Measurements from ENCODE around the gene ZSCAN5C.
"Not testable (repeated sequence)": the region's sequence is repeated elsewhere in the genome, so short reads cannot be mapped to it uniquely, and the experiment has no call there.

The ZSCAN5C gene, protein sequence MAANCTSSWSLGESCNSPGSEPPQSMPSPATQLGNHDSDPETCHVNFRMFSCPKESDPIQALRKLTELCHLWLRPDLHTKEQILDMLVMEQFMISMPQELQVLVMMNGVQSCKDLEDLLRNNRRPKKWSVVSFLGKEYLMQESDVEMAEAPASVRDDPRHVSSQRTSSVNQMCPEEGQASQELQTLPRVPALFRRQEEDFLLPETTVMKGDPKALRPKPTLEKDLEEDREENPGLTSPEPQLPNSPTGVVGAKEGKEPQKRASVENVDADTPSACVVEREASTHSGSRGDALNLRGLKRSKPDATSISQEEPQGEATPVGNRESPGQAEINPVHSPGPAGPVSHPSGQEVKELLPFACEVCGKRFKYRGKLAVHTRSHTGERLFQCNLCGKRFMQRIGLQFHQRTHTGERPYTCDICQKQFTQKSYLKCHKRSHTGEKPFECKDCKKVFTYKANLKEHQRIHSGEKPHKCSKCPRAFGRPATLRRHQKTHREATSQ

DNA sequence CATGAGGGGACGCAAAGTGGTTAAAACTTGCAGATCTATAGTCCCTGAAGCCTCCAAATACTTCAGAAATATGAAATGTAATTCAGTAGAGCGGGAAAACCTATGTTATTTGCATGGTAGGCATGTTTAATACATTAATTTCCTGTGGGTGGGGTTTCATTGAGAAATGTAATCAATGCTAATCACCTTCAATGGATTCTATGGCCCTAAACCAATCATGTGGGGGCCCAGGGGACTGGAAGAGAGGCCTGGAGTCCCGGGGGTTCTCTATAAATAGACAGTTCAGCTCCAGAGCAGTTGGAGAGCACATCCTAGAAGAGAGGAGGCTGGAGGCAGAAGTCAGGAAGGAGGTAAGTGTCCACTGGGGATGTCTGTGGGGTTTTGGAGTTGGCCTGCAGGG lies at the start of gene ZSCAN5C:
TSS of gene ZSCAN5C (plus strand) at position 301 of the 400 bp plus-strand sequence. CDS start 3,641 bp downstream, outside the sequence.
- no peak for DNase-seq

DNA sequence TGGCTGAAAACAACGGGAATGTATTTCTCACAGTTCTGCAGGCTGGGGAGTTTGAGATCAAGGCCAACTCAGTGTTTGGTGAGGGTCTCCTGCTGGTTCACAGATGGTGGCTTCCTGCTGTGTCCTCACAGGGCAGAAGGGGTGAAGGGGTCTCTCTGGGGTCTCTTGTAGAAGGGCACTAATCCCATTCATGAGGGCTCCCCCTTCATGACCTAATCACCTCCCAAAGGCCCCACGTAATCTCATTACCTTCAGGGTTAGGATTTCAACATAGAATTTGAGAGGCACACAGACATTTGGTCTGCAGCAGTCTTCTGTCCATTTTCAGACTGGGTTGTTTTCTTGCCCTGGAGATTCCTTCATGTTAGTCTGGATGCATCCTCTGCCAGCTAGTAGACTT lies 49.4 kb upstream of the ZSCAN5C start:
- no peak for DNase-seq

DNA sequence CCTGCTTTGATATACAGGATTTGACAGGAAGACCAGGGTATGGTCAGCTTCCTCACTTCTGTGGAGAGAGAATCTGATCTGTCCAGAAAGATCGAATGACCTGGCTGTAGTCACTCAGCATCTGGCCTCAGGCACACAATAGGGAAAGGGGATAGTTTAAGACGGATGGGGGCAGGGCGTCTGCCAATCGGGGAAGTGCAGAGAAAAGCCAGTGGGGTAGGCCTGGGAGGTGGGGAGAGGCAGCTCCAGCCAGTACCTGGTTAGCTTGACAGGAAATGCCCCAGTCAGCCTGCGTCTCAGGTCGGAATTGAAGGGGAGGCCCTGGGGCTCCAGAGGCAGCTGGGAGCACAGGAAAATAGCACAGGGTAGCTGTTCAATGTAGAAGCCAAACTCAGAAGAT lies 48.6 kb upstream of the ZSCAN5C start:
- DNase-seq, result no peak

DNA sequence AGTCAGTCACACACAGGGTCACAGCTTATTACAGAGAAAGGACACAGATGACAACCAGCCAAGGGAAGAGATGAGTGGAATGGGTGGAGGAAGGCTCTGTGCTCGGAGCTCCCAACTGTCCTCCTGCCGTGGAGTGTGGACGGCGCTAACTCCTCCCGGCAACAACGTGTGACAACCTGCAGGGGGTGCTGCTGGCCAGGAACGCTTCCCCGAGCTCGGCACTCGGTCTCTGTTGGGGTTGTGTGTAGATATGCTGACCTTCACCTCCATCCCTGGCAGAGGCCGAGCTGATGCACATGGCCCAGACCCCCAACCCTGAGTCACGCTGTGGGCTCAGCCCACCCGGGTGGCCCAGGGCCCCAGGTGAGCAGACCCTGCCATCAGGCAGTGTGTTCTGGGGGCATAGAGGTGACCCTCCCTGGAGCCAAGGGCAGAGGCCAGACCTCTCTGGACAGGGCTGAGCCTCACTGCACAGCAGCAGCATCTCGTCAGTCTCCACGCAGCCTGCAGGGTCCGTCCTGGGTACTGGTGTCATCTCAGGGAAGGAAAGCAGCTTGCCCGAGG lies 46.9 kb upstream of the ZSCAN5C start:
- DNase-seq, result no peak

DNA sequence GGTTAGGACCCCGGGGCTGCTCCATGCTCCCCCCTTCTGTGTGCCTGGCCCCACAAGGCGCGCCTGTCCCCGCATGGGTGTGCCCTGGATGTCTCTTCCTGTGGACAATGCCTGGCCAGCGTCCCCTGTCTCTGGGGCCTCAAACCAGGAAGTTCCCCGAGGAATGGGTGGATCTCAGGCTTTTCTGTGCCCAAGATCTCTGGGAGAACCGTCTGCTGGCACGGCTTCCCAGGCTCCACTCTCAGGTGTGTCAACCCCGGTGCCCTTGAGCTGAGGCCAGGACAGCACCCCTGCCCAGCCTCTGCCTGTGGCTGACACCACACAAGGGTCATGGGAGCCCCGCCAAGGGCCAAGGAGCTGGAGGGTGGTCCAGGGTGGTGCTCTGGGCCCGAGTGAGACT lies 45.3 kb upstream of the ZSCAN5C start:
- DNase-seq, result no peak

DNA sequence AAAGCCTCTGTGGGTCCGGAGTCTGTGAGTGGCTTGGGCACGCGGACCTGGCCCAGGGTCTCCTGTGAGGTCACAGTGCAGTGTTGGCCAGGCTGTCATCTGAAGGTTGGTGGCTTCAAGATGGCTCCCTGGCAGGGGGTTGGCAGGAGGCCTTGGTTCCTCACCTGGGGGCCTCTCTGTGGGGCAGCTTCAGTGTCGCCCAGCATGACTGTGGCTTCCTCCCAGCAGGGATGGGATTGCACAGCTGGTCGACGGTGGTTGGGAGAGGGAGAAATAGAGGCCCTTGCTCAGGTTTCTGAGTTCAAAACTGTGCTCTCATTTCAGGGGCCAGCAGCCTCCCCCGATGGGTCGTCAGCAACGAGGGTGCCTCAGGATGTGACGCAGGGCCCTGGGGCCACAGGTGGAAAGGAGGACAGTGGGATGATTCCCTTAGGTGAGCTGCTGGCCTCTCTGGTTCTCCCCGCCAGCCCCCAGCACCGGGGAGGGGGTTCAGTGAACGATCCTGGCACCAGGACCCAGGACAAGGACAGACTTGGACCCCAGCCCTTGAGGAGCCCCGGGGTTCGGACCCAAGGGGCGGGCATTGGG lies 43.8 kb upstream of the ZSCAN5C start:
- DNase-seq, result no peak

DNA sequence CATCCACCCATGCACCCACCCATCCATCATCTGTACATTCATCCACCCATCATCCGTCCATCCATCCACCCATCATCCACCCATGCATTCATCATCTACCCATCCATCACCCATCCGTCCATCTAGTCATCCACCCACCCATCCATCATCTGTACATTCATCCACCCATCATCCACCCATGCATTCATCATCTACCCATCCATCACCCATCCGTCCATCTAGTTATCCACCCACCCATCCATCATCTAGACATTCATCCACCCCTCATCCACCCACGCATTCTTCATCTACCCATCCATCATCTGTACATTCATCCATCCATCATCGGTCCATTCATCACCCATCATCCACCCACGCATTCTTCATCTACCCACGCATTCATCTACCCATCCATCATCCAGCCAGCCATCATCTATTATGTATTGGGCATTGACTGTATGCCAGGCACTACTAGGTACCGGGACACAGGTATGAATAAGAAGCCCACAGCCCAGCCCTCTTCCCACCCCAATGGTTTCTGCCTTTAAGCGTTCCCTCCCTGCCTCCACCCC lies 43.0 kb upstream of the ZSCAN5C start:
- peak; percentile 17 for DNase-seq

DNA sequence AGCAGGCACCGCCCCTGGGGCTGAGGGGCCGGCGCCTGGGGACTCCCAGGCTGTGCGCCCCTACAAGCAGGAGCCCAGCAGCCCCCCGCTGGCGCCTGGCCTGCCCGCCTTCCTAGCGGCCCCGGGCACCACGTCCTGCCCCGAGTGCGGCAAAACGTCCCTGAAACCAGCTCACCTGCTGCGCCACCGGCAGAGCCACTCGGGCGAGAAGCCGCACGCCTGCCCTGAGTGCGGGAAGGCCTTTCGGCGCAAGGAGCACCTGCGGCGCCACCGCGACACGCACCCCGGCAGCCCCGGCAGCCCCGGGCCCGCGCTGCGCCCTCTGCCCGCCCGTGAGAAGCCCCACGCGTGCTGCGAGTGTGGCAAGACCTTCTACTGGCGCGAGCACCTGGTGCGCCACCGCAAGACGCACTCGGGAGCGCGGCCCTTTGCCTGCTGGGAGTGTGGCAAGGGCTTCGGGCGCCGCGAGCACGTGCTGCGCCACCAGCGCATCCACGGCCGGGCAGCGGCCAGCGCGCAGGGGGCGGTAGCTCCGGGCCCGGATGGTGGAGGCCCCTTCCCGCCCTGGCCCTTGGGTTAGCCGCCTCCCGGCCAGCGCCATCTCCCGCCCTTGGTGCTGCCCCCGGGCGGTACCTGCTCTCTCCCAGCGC lies 42.3 kb upstream of the ZSCAN5C start:
- DNase-seq, result no peak

DNA sequence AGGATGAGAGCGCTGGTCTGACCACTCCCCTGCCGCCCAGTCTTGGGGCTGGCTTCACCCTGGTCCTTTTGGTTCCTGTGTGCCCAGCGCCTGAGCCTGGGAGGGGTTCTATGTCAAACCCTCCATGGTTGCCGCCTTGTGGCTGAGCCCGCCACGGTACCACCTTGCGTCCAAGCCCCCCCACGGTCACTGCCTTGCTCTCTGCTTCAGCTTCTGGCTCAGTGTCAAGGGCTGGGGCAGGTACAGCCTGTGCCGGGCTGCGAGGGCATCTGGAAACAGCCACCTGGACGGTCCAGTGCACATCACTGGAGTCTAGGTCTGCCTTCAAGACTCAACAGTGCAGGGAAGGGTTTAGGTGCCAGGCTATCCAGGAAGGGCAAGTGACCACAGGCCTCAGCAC lies 40.5 kb upstream of the ZSCAN5C start:
- DNase-seq, result no peak

DNA sequence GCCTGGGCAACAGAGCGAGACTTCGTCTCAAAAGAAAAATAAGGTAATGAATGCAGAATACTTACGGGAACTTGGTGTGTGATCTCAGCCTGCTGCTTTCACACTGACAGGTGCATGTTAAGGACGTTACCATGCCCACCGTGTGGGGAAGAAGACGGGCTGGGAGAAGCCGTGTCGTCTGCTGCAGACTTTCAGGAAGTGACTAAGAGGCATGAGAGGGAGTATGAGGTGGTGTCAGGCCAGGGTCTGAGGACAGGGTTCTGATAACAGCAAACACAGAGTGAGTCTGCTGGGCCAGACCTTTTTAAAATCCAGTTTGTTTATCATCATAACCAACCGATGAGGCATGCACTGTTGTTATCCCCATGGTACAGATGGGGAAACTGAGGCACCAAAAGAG lies 39.8 kb upstream of the ZSCAN5C start:
- DNase-seq, result no peak

DNA sequence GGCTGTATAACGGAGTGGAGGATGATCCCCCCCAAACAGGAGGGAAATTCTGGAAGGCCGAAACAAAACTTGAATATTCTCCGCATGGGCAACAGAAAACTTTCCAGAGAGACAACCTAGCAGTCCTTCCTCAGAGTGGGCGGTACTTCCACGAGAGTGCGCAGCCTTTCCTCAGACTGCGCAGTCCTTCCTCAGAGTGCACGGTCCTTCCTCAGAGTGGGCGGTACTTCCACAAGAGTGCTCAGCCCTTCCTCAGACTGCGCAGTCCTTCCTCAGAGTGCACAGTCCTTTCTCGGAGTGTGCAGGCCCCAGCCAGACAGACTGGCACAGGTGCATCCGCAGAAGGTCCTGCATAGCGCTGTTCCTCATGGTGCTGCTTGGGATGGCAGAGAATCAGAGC lies 39.0 kb upstream of the ZSCAN5C start:
- DNase-seq, result no peak

DNA sequence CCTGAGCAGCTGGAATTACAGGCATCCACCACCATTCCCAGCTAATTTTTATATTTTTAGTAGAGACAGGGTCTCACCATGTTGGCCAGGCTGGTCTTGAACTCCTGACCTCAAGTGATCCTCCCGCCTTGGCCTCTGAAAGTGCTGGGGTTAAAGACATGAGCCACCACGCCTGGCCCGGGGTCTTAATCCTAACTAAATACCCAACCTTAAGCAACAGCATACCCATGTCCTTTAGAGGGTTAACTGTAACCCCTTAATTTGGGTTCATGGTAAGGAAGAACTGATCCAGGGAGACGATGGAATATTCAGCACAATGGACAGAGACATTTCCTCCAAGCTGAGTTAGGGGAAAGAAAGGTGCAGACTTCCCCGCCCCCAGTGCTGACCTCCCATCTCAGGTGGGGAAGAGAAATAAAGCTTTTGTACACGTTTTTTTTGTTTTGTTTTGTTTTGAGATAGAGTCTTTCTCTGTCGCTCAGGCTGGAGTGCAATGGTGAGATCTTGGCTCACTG lies 35.0 kb upstream of the ZSCAN5C start:
- no peak for DNase-seq

DNA sequence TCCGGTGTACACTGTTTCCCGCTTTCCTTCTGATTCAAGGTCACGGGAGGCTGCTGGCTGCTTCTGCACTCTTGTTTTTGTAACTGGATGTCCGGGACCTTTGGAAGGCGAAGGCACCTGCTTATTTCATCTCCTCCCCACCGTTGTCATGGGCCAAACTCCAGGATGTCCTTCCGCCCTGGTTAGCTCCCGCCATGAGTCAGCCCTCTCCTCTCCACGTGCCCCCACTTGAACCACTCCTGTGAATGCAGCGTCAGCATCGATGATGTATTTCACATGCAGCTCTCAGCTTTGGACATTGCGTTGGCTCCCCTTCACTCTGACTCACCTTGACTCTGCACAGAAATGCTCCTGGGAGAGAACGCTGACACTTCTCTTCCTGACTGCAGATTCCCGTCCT lies 31.8 kb upstream of the ZSCAN5C start:
- peak; percentile 34 for DNase-seq

DNA sequence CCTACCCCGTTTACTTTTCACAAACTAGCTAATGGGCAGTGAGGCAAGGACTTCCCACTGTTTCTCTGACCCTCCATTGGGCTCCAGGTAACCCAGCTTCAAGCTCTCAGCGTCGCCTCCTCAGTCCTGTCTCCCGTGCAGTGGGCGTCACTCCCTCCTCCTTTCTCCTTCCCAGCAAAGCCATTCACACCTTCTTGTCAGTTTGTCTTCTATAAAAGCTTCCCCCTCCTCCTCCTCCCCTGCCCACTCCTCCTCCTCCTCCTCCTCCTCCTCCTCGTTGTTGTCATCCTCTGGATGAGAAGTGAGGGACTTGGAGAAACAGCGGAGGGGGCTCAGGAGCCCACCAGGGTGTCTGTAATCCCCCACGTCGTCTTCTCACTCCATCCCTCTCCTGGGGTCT lies 28.0 kb upstream of the ZSCAN5C start:
- DNase-seq, result no peak

DNA sequence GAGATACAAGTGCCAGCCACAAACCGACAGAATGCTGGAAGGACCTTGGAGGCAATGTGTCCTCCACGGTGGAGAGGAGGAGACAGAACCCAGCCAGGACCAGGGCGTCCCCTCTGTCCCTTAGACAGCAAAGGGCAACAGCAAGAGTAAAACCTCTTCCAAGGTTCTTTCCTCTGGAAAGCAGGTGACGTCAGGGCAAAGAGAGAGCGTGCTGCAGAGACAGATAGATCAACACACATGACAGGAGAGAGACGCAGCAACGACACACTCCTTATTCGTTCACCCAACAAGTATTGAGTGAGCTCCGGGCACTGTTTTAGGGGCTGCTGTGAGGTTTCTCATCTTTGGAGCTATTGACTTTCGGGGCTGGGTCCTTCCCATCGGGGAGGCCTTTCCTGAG lies 27.5 kb upstream of the ZSCAN5C start:
- no peak for DNase-seq

DNA sequence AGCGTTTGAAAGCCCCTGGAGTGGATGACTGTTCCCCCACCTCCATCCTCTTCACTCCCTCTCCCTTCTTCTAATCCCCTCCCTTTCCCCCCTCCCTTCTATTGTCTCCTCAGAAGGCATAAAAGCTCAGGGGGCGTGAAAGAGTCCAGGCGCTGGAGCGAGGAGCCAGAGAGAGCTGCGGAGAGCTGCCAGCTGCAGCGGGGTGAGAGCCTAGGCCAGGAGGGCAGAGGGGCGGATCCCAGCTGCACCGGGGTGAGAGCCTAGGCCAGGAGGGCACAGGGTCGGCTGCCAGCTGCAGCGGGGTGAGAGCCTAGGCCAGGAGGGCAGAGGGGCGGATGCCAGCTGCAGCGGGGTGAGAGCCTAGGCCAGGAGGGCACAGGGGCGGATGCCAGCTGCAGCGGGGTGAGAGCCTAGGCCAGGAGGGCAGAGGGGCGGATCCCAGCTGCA lies 26.2 kb upstream of the ZSCAN5C start, which contains the start of gene GALP:
TSS of gene GALP (plus strand) at position 148 of the 447 bp plus-strand sequence. CDS start 1,101 bp downstream, outside the sequence.
- not testable (repeated sequence) for DNase-seq

DNA sequence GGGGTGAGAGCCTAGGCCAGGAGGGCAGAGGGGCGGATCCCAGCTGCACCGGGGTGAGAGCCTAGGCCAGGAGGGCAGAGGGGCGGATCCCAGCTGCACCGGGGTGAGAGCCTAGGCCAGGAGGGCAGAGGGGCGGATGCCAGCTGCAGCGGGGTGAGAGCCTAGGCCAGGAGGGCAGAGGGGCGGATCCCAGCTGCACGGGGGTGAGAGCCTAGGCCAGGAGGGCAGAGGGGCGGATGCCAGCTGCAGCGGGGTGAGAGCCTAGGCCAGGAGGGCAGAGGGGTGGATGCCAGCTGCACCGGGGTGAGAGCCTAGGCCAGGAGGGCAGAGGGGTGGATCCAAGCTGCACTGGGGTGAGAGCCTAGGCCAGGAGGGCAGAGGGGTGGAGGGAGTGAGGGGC lies 25.8 kb upstream of the ZSCAN5C start:
- DNase-seq, result not testable (repeated sequence)

DNA sequence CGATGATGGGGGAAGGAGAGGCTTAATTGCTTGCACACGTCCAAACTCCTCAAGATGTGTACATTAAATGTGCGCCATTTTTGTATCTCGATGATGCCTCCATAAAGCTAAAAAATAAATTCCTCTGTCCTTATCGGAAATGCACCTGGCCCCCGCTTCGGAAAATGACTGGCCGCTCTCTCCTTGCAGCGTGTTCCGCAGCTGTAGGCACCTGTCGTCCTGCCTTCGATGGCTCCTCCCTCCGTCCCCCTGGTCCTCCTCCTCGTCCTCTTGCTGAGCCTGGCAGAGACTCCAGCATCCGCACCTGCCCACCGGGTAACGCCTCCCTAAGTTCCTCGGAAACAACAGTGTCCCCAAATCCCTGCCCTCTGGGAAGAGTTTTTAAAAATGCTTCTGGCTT lies 25.2 kb upstream of the ZSCAN5C start:
- no peak for DNase-seq

DNA sequence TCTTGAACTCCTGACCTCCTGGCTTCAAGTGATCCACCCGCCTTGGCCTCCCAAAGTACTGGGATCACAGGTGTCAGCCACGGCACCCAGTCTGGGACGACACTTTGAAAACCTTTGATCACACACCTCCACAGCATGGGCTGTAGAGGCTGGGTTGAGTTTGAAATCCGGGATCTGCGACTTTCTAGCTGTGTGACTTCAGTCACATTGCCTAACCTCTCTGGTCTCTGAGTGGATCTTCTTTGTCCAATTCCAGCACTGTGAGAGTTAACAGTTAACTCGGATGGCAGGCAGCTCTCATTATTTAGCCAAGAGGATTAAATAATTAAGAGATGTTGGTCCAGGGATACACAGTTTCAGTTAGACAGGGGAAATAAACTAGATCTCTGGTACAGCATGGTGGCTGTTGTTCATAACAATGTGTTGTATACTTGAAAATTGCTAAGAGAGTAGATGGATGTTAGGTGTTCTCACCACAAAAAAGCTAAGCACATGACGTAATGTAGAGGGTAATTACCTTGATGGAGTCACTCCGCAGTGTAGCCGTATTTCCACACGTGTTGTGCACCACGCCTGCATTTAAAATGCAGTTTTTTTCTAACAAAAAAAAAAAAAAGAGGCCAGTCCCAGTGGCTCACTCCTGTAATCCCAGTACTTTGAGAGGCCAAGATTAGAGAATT lies 24.4 kb upstream of the ZSCAN5C start:
- DNase-seq, result no peak

DNA sequence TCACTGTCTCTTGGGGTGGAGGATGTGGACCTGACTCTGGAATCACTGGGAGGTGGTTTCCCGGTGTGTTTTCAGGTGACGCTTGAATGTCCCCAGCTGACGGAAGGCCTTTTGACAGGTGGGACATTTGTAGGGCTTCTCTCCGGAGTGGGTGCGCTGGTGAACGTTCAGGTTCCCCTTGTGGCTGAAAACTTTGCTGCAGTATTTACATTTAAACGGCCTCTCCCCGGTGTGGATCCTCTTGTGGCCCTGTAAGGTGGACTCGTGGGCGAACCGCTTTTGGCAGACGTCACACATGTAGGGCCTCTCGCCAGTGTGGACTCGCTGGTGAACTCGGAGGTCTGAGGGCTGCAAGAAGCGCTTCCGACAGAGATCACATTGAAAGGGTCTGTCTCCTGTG lies 12.3 kb upstream of the ZSCAN5C start:
- DNase-seq, result no peak

DNA sequence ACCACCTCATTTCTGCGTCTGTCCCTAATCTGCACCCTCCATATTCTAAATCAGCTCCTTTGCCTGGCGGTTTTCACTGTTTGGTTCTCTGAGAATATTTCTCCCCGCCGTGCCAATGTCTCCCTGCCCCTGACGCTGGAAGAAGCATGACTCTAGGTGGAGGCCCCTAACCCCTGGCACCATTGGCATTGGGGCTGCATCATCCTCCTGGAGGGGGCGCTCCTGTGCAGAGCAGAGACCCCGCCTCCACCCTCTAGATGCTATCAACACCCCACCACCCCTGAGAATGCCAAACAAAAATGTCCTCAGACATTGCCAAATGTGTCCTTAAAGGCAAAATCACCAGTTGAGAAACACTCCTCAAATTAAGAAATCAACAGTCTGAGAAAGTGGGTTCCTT lies 11.0 kb upstream of the ZSCAN5C start:
- no peak for DNase-seq

DNA sequence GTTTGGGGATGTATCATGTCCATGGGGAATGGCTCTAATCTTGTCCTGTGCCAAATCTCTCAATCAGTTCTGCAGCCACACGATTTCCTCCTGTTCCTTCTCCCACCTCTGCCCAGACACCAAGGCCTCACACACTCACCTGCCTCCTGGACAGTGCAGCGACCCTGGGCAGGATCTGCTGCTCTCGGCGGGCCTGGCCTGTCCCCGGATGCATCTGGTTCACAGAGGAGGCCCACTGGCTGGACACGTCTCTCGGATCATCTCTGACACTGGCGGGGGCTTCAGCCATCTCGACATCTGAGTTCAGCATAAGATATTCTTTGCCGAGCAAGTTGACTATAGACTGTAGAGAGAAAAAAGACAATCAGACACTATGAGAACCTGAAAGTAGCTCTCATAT lies 10.4 kb upstream of the ZSCAN5C start:
- no peak for DNase-seq
